Thoracic aorta (tissue), 2 donors: ENCODE data around the gene CTDSP1. TPM values are rescaled to one million over a fixed set of nuclear protein-coding genes. Genes with fewer than 3 reads are reported as not detected.

Experiments
- ATAC-seq: fragments of 150-250 bp; one replicate; pipeline ENCODE4 v1.8.0; 2017; ENCODE audit warnings: low read depth; ENCODE audit not compliant: insufficient number of reproducible peaks, low FRiP score
- DNase-seq: peaks from one replicate; pipeline ENCODE4 v3.0.0-alpha.2; 2020; ENCODE audit warnings: low spot score
- H3K27ac ChIP-seq, 2 donors: fragments of 200-600 bp; sonication (generic); 1 replicate in 1 of 2; 2 replicates in 1 of 2; pipeline ENCODE4 v1.5.1; 2016; ENCODE audit warnings: mild to moderate bottlenecking in 2 of 2, moderate library complexity in 2 of 2
- H3K27me3 ChIP-seq: fragments of 200-600 bp; sonication (generic); replicated peaks from 2 replicates; pipeline ENCODE4 v1.6.0; 2016; ENCODE audit warnings: mild to moderate bottlenecking; ENCODE audit not compliant: insufficient read depth
- H3K36me3 ChIP-seq: fragments of 200-600 bp; sonication (generic); one replicate; pipeline ENCODE4 v1.5.1; 2016
- H3K4me1 ChIP-seq, 2 donors: fragments of 200-600 bp; sonication (generic); 1 replicate in 1 of 2; 2 replicates in 1 of 2; pipeline versions ENCODE4 v1.5.1 to v1.6.0; 2016; ENCODE audit warnings: low read depth in 2 of 2, mild to moderate bottlenecking in 1 of 2; ENCODE audit not compliant: control insufficient read depth in 1 of 2
- H3K4me3 ChIP-seq: fragments of 200-600 bp; sonication (generic); 2 replicates; pipeline ENCODE4 v1.5.1; 2016; ENCODE audit warnings: mild to moderate bottlenecking
- H3K9me3 ChIP-seq: fragments of 200-600 bp; sonication (generic); 2 replicates; pipeline ENCODE4 v1.5.1; 2016
- total RNA-seq, 2 donors: library from RNA; depleted of rRNA; stranded (reverse); fragments of >200 nt; gene quantifications; one replicate each; pipeline versions ENCODE4 v1.1.0 to v1.2.3, GENCODE V29; 2016
- TF ChIP-seq, protein P1 (sequence below): fragments of 200-600 bp; sonication (generic); IDR thresholded peaks from one replicate; pipeline ENCODE4 v1.5.1; 2019; ENCODE audit warnings: antibody characterized with exemption

CTDSP1 gene
- total RNA-seq, 2 donors from 2014 or later = 141 to 182 TPM

GRCh38 chr2:218427741-218428140 is 28.1 kb downstream of the CTDSP1 start:
- Histone ChIP-seq H3K27me3 (no peaks in the 10 kb centered on the region), H3K27ac (no peak overlapping the region), H3K4me3 (no peak overlapping the region), H3K36me3 (no peaks in the 10 kb centered on the region), H3K9me3 (no peaks in the 10 kb centered on the region), H3K4me1 (no peaks in the 10 kb centered on the region)
- DNase-seq (no peak), ATAC-seq (no peak)
- TF ChIP-seq, protein P1, sequence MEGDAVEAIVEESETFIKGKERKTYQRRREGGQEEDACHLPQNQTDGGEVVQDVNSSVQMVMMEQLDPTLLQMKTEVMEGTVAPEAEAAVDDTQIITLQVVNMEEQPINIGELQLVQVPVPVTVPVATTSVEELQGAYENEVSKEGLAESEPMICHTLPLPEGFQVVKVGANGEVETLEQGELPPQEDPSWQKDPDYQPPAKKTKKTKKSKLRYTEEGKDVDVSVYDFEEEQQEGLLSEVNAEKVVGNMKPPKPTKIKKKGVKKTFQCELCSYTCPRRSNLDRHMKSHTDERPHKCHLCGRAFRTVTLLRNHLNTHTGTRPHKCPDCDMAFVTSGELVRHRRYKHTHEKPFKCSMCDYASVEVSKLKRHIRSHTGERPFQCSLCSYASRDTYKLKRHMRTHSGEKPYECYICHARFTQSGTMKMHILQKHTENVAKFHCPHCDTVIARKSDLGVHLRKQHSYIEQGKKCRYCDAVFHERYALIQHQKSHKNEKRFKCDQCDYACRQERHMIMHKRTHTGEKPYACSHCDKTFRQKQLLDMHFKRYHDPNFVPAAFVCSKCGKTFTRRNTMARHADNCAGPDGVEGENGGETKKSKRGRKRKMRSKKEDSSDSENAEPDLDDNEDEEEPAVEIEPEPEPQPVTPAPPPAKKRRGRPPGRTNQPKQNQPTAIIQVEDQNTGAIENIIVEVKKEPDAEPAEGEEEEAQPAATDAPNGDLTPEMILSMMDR = no peak

DNA sequence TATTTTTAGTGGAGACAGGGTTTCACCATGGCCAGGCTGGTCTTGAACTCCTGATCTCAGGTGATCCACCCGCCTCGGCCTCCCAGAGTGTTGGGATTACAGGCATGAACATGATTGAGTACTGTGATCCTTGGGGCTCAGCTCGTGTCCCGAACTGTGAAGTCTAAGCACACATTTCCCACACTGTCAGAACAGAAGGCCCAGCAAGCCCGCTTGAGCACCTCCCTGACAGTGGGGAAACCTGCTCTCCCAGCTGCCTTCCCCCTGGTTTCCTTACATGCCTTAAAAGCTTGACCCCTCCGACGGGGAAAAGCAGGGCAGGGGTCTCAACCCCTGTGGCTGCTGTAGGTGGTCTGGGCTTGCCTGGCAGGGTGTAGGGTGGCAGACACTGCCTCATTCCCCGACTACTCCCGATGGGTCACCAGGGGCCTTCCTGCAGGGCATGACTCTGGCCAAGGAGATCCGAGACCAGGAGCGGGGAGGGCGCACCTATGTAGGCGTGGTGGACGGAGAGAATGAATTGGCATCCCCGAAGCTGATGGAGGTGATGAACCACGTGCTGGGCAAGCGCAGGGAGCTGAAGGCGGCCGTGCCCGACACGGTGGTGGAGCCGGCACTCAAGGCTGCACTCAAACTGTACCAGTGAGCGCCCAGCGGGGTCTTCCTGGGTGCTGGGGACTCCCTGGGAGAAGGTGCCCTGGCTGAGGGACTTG is 29.3 kb downstream of the CTDSP1 start:
- Histone ChIP-seq H3K27ac (no peak overlapping the region), H3K36me3 (no peaks in the 10 kb centered on the region), H3K4me3 (no peak overlapping the region), H3K4me1 (no peaks in the 10 kb centered on the region), H3K27me3 (no peaks in the 10 kb centered on the region), H3K9me3 (no peaks in the 10 kb centered on the region)
- ATAC-seq = no peak
- TF ChIP-seq, protein P1 = no peak
- DNase-seq = no peak

- no peak overlapping the region for H3K4me3 ChIP-seq
- H3K27me3 ChIP-seq = no peaks in the 10 kb centered on the region
- DNase-seq (no peak), ATAC-seq (no peak)
- H3K36me3 ChIP-seq = no peaks in the 10 kb centered on the region
- H3K4me1 ChIP-seq = no peaks in the 10 kb centered on the region
- TF ChIP-seq, protein P1 = no peak
- no peak overlapping the region for H3K27ac ChIP-seq
- no peaks in the 10 kb centered on the region for H3K9me3 ChIP-seq
Observed at GRCh38 chr2:218429911-218430692, 30.4 kb downstream of the CTDSP1 start.

DNA sequence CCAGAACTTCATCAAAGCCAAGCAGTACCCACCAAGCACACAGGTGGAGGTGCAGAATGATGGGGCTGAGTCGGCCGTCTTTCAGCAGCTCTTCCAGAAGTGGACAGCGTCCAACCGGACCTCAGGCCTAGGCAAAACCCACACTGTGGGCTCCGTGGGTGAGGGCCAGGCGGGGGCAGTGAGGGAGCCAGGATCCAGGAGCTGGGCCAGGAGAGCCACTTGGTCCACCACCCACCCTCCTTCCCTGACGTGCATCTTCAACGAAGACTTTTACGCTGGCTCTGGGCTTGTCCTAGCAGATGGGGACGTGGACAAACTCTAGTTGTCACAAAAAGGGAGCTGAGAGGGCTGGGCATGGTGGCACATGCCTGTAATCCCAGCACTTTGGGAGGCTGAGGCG is 31.1 kb downstream of the CTDSP1 start:
- TF ChIP-seq, protein P1 = no peak

DNA sequence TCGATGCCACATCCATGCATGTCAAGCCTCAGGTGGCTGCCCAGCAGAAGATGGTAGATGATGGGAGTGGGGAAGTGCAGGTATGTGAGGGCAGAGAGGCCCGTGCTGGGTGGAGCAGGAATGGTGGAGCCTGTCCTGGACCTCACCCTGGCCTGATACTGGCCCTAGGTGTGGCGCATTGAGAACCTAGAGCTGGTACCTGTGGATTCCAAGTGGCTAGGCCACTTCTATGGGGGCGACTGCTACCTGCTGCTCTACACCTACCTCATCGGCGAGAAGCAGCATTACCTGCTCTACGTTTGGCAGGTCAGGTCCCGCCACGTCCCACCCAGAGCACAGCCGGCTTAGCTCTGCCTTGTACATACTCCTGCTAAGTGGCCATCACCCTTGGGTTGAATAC is 32.2 kb downstream of the CTDSP1 start:
- TF ChIP-seq, protein P1 = no peak
- DNase-seq (no peak), ATAC-seq (no peak)
- H3K4me1 ChIP-seq = no peaks in the 10 kb centered on the region
- no peak overlapping the region for H3K4me3 ChIP-seq
- no peaks in the 10 kb centered on the region for H3K36me3 ChIP-seq
- no peaks in the 10 kb centered on the region for H3K27me3 ChIP-seq
- no peaks in the 10 kb centered on the region for H3K9me3 ChIP-seq
- H3K27ac ChIP-seq = no peak overlapping the region

More for the DNA sequence above, 31.1 kb downstream of the CTDSP1 start:
- Histone ChIP-seq H3K27ac (no peak overlapping the region), H3K4me3 (no peak overlapping the region), H3K4me1 (no peaks in the 10 kb centered on the region), H3K36me3 (no peaks in the 10 kb centered on the region), H3K9me3 (no peaks in the 10 kb centered on the region), H3K27me3 (no peaks in the 10 kb centered on the region)
- no peak for ATAC-seq
- DNase-seq = no peak
